Heart left ventricle (tissue), 16 donors: ENCODE measurements around the gene DPYSL5. TPM values are rescaled to one million over a fixed set of nuclear protein-coding genes. Genes with fewer than 3 reads are reported as not detected.

Source experiments
- ATAC-seq, 4 donors: fragments of 200-7000 bp; cut with Tn5 transposase; one replicate each; pipeline ENCODE4 v1.9.1; 2020 to 2022; ENCODE audit warnings: moderate library complexity in 4 of 4, mild to moderate bottlenecking in 3 of 4, moderate number of reproducible peaks in 1 of 4
- DNase-seq, 5 donors: peaks; one replicate each; pipeline ENCODE4 v3.0.0-alpha.2; 2020
- H3K27ac ChIP-seq, 12 donors: fragments of 200-600 bp; sonication (generic) in 4 of 12; one replicate each; pipeline versions ENCODE4 v1.5.0 to v1.8.0; 2016 to 2022; ENCODE audit warnings: mild to moderate bottlenecking in 2 of 12
- H3K27me3 ChIP-seq, 9 donors: fragments of 200-600 bp; sonication (generic) in 2 of 9; one replicate each; pipeline versions ENCODE4 v1.5.1 to v1.8.0; 2016 to 2022; ENCODE audit warnings: mild to moderate bottlenecking in 3 of 9
- H3K36me3 ChIP-seq, 9 donors: fragments of 200-600 bp; sonication (generic) in 2 of 9; one replicate each; pipeline versions ENCODE4 v1.5.0 to v1.8.0; 2018 to 2022; ENCODE audit warnings: mild to moderate bottlenecking in 2 of 9
- H3K4me1 ChIP-seq, 12 donors: fragments of 200-600 bp; sonication (generic) in 4 of 12; one replicate each; pipeline versions ENCODE4 v1.5.0 to v1.8.0; 2016 to 2022; ENCODE audit warnings: mild to moderate bottlenecking in 3 of 12
- H3K4me3 ChIP-seq, 12 donors: fragments of 200-600 bp; sonication (generic) in 4 of 12; one replicate each; pipeline versions ENCODE4 v1.5.0 to v1.8.0; 2017 to 2022; ENCODE audit warnings: mild to moderate bottlenecking in 9 of 12, moderate library complexity in 4 of 12
- H3K9me3 ChIP-seq, 12 donors: fragments of 200-600 bp; sonication (generic) in 4 of 12; one replicate each; pipeline versions ENCODE4 v1.5.0 to v1.8.0; 2016 to 2022; ENCODE audit warnings: mild to moderate bottlenecking in 1 of 12
- CTCF ChIP-seq, 12 donors: fragments of 200-600 bp; sonication (generic) in 4 of 12; IDR thresholded peaks; one replicate each; pipeline versions ENCODE4 v1.5.0 to v1.8.0; 2018 to 2022; ENCODE audit warnings: antibody characterized with exemption in 12 of 12, mild to moderate bottlenecking in 5 of 12
- POLR2A ChIP-seq, 2 donors: fragments of 450-650 bp; IDR thresholded peaks; one replicate each; pipeline ENCODE4 v1.6.1; 2017; ENCODE audit warnings: antibody characterized with exemption in 2 of 2, mild to moderate bottlenecking in 2 of 2, moderate library complexity in 2 of 2
- WGBS, 4 donors: extraction: QIAGEN DNeasy Blood & Tissue Kit in 2 of 4; methylation state at CpG; one replicate each; pipeline versions ENCODE4 v1.1.5 to v1.1.7; 2013 to 2018; 5-methylcytosine and 5-hydroxymethylcytosine counted together
- intact Hi-C, 10 donors: fragments of 100-400 bp; cut with DNase I; formaldehyde crosslinking; loops; one replicate each; pipeline versions ENCODE4 v1.11.1 to v1.14.2; 2022
- polyA plus RNA-seq, 2 donors: library from polyadenylated mRNA; stranded (reverse); fragments of 200-250 nt; gene quantifications; one replicate each; pipeline ENCODE4 v1.2.3, GENCODE V29; 2013
- total RNA-seq, 9 donors: library from RNA; depleted of rRNA in 2 of 9; stranded (reverse); fragments of >200 nt in 2 of 9; fragmentation: NEBNext Ultra II Directional in 3 of 9; extraction: Animal tissue kit (Norgen Biotek cat#: 25700) in 3 of 9; gene quantifications; one replicate each; pipeline versions ENCODE4 v1.1.0 to v1.2.4, GENCODE V29; 2016 to 2023
- donor health status: ischemic (EF 13 %, LVEDD 7.1; RV severe dilation, severe dysfunction).
- donor health status: healthy with polysubstance abuse.
- donor health status: DM: no; HTN: yes; CAD: no.
- donor health status: DM: no; HTN: no; CAD: no.
- donor health status: ischemic (EF 25% LVEDD 6.9; RV normal size, moderate dysfunction).
- donor health status: ischemic (EF 25% LVEDD 5.7; RV mildly dilated, moderate dysfunction).
- donor health status: healthy.
- donor health status: DM: yes; HTN: yes; CAD: no.
- donor health status: ischemic (EF 35%, LVEDD 5.7; RV mildly dilated, moderate dysfunction).
- donor health status: nonischemic (EF 11% LVEDD 7.7; RV severe dilation, severe dysfunction).
- donor health status: DM: yes; HTN: yes; CAD: no.
- donor health status: PGD.
- donor health status: ischemic (EF 29% LVEDD 5.4; RV normal size, mild dysfunction).
- donor health status: nonischemic (EF 23%, LVEDD 6.1; RV moderate dilation, normal function).

The DPYSL5 gene
- total and polyA plus RNA-seq, 11 donors = 0.06 to 0.13 TPM; not detected in 9

DNA sequence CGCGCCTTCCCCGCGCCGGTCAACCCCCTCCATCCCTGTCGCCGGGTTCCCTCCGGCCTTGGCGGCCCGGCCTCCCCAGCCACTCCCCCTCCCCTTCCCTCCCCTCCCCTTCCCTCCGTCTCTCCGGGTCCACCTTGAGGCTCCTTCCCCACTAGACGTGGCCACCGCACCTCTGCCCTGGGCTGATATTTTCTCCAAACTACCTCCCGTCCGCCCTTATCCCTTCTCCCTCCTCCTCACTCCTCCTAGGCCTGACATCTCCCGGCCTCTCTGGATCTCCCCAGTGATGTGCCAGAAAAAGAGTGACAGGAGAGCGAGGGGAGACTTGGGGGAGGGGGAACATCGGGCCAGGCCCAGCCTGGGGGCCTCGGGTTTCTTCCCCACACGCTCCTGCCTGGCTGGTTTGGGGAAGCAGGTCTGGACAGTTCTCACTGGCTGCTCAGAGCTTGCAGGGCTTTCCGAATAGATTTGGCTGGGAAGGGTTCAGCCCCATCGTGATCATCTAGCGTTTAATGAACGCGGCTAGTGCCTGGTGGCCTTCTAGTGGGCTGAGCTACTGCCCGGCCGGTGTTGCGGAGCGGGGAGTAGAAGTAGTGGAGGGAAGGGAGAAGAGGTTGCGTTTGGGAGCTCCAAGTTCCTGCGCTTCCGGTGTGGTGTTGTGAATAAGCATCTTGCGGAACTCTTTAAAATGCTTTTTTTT is 123.1 kb downstream of the DPYSL5 start:
- intact Hi-C loops = loop anchor here in 1 of 10 donors (1.0 kb wide), 1 partner anchor 79 kb away; no protein-coding TSS in a partner anchor
- no peaks in the 10 kb centered on the region for H3K27me3 ChIP-seq
- H3K4me3 ChIP-seq = peak overlapping the region; percentile 64 to 96 (median 84)
- ATAC-seq (peak in 3 of 4 donors; percentile 31 to 44 (median 38)), DNase-seq (peak in 2 of 5 donors; percentile 27 to 34)
- H3K9me3 ChIP-seq = no peaks in the 10 kb centered on the region
- H3K4me1 ChIP-seq = peaks cover 1 to 33% (median 22%) of the 10 kb centered on the region in 12 donors
- WGBS, 4 donors = 12 to 16% (median 12%) methylated on average over 33 to 34 of the region's 34 CpGs
- H3K36me3 ChIP-seq = no peaks in the 10 kb centered on the region
- TF ChIP-seq CTCF (IDR thresholded peaks at IDR 0.05) (no peak), POLR2A (IDR thresholded peaks at IDR 0.05) (no peak)
- H3K27ac ChIP-seq = peak overlapping the region in 11 of 12 donors; percentile 58 to 86 (median 72)

DNA sequence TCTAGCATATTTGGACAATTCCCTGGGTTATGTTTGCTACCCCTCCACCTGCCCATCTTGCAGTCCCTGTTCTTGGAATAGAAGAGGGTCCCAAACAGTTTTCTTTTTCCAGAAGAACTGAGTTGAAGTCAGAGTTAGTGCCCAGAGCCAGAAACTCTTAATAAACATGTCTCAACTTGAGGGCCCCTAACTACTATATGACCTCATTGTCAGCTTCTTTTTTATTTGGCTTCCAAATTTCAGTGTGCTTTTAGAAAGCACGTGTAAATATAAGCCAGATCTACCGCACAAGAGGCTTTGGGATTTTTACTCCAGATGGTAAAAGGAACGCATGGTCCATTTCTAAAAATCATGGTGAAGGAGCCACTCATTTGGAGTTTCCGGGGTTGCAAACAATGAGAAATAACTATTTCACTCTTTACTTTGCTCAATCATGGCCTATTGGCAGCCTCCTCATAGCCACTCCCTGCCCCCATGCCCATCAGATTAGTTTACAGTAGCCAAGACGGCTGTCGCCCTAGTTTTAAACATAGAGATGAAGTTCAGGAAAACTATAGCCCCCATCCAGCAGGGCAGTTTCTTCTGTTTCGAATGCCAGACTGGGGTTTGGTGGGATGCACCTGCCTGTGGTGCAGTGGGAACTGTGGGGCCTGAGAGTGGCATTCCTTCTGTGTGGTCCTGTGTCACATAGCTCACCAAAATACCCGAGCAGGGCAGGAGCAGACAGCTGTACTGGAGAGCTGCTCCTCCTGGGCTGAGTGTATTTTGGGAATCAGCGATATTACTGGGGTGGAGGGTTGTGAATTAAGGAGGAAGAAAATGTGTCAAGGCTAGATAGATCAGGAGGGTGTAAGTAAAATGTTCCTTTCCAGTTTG is 124.2 kb downstream of the DPYSL5 start:
- peak overlapping the region in 7 of 12 donors; percentile 66 to 96 (median 87) for H3K4me3 ChIP-seq
- H3K4me1 ChIP-seq = peaks cover 4 to 43% (median 27%) of the 10 kb centered on the region in 12 donors
- H3K27ac ChIP-seq = peak overlapping the region in 7 of 12 donors; percentile 13 to 86 (median 74)
- intact Hi-C loops = no loop called here
- TF ChIP-seq CTCF (IDR thresholded peaks at IDR 0.05) = no peak
- no peak for TF ChIP-seq POLR2A (IDR thresholded peaks at IDR 0.05)
- peak; percentile 18 to 54 (median 22) for ATAC-seq
- no peak for DNase-seq
- H3K9me3 ChIP-seq = no peaks in the 10 kb centered on the region
- WGBS, 4 donors = 48 to 61% (median 59%) methylated on average over 9 of the region's 9 CpGs
- H3K36me3 ChIP-seq = no peaks in the 10 kb centered on the region
- no peaks in the 10 kb centered on the region for H3K27me3 ChIP-seq

DNA sequence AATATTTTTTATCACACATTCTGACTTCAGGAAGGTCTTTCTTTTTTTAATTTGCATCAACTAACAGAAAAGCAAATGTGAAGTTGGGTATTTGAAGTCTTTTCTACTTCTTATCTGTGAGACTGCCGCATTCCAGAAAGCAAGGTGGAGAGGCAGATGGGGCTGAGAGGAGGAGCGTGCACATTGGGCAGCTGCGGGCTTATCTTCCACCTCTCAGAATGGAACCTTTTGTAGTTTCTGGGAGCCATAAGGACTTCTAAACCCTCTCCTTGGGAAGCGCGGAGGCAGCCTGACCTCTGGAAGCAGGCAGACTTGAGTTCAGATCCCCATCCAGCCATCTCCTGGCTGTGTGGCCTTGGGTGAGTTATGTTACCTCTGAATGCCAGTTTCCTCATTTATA is 126.4 kb downstream of the DPYSL5 start:
- 80 to 93% (median 85%) methylated on average over 5 of the region's 5 CpGs for WGBS, 4 donors
- TF ChIP-seq POLR2A (IDR thresholded peaks at IDR 0.05) = no peak
- no peak for TF ChIP-seq CTCF (IDR thresholded peaks at IDR 0.05)
- Histone ChIP-seq H3K4me1 (peaks cover 4 to 60% (median 33%) of the 10 kb centered on the region in 12 donors), H3K27ac (no peak overlapping the region), H3K27me3 (no peaks in the 10 kb centered on the region), H3K36me3 (no peaks in the 10 kb centered on the region), H3K4me3 (no peak overlapping the region), H3K9me3 (no peaks in the 10 kb centered on the region)
- intact Hi-C loops = no loop called here
- DNase-seq (no peak), ATAC-seq (no peak)

DNA sequence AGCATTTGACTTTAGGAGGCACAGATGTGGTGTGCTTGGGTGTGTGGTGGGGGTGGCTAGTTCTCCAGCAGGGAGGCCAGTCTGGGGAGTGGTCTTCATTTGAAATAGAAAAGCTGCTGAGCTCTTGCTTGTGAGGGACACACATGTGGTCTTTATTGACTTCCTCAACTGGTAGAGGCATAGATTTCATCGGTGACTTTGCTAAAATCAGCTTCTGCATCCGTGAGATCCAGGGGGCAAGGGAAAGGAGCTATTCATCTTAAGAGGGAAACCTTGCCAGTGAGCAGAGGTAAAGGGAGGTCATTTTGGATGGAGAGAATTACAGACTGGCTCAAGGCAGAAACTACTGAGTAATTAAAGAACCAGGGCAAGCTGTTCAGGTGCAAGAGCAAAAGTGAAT is 127.2 kb downstream of the DPYSL5 start:
- DNase-seq = no peak
- WGBS, 4 donors = 47 to 62% (median 58%) methylated on average over 2 of the region's 2 CpGs
- no peak overlapping the region for H3K27ac ChIP-seq
- no peak overlapping the region for H3K4me3 ChIP-seq
- ATAC-seq = no peak
- intact Hi-C loops = no loop called here
- H3K9me3 ChIP-seq = no peaks in the 10 kb centered on the region
- peaks cover 2 to 62% (median 36%) of the 10 kb centered on the region in 12 donors for H3K4me1 ChIP-seq
- H3K36me3 ChIP-seq = no peaks in the 10 kb centered on the region
- TF ChIP-seq POLR2A (IDR thresholded peaks at IDR 0.05) (no peak), CTCF (IDR thresholded peaks at IDR 0.05) (no peak)
- no peaks in the 10 kb centered on the region for H3K27me3 ChIP-seq
